Measurements from ENCODE around the gene UGT1A8. TPM values are rescaled to one million over a fixed set of nuclear protein-coding genes. Genes with fewer than 3 reads are reported as not detected.

The UGT1A8 gene
- total and polyA plus RNA-seq, 12 donors: 0.05 TPM; not detected in 11

GRCh38 chr2:233792720-233793119, 175.3 kb downstream of the UGT1A8 start:
- H3K36me3 ChIP-seq (replicated peaks in 1 of 2): no peaks in the 10 kb centered on the region
- WGBS, 4 donors: 84 to 91% (median 88%) methylated on average over 7 of the region's 7 CpGs
- H3K9me3 ChIP-seq (replicated peaks in 1 of 3): no peaks in the 10 kb centered on the region
- no peak overlapping the region for H3K27ac ChIP-seq
- TF ChIP-seq CTCF (IDR thresholded peaks at IDR 0.05) (no peak), POLR2A (IDR thresholded peaks at IDR 0.05) (no peak)
- H3K4me1 ChIP-seq (replicated peaks in 1 of 2): no peaks in the 10 kb centered on the region
- H3K27me3 ChIP-seq: no peaks in the 10 kb centered on the region
- intact Hi-C loops (cut with DNase I): no loop called here
- no peak overlapping the region for H3K4me3 ChIP-seq
- peak in 1 of 7 donors; percentile 4 for DNase-seq

GRCh38 chr2:233793465-233794127, 176.2 kb downstream of the UGT1A8 start:
- Histone ChIP-seq H3K27ac (no peak overlapping the region), H3K4me3 (no peak overlapping the region), H3K36me3 (replicated peaks in 1 of 2) (no peaks in the 10 kb centered on the region), H3K9me3 (replicated peaks in 1 of 3) (no peaks in the 10 kb centered on the region), H3K4me1 (replicated peaks in 1 of 2) (no peaks in the 10 kb centered on the region), H3K27me3 (no peaks in the 10 kb centered on the region)
- DNase-seq: peak in 2 of 7 donors; percentile 1 to 14
- no peak for TF ChIP-seq CTCF (IDR thresholded peaks at IDR 0.05)
- TF ChIP-seq POLR2A (IDR thresholded peaks at IDR 0.05): no peak
- intact Hi-C loops (cut with DNase I): no loop called here
- 82 to 86% (median 84%) methylated on average over 12 to 18 of the region's 18 CpGs for WGBS, 4 donors

GRCh38 chr2:233794128-233794658, 176.8 kb downstream of the UGT1A8 start:
- no peak for TF ChIP-seq POLR2A (IDR thresholded peaks at IDR 0.05)
- TF ChIP-seq CTCF (IDR thresholded peaks at IDR 0.05): no peak
- WGBS, 4 donors: 40 to 79% (median 72%) methylated on average over 5 to 17 of the region's 17 CpGs
- peak in 2 of 7 donors; percentile 4 to 29 for DNase-seq
- Histone ChIP-seq H3K4me1 (replicated peaks in 1 of 2) (no peaks in the 10 kb centered on the region), H3K27ac (no peak overlapping the region), H3K4me3 (no peak overlapping the region), H3K36me3 (replicated peaks in 1 of 2) (no peaks in the 10 kb centered on the region), H3K9me3 (replicated peaks in 1 of 3) (no peaks in the 10 kb centered on the region), H3K27me3 (no peaks in the 10 kb centered on the region)
- intact Hi-C loops (cut with DNase I): no loop called here

GRCh38 chr2:233795735-233796171, 178.3 kb downstream of the UGT1A8 start:
- DNase-seq: peak in 1 of 7 donors; percentile 23
- no peaks in the 10 kb centered on the region for H3K9me3 ChIP-seq (replicated peaks in 1 of 3)

More at GRCh38 chr2:233795735-233796171, 178.3 kb downstream of the UGT1A8 start:
- intact Hi-C loops (cut with DNase I): no loop called here
- TF ChIP-seq POLR2A (IDR thresholded peaks at IDR 0.05) (no peak), CTCF (IDR thresholded peaks at IDR 0.05) (no peak)
- 91 to 96% (median 95%) methylated on average over 8 to 13 of the region's 13 CpGs; no CpG with 5 or more reads in 1 of the 4 donors for WGBS, 4 donors
- H3K27ac ChIP-seq: no peak overlapping the region
- H3K36me3 ChIP-seq (replicated peaks in 1 of 2): no peaks in the 10 kb centered on the region
- H3K4me3 ChIP-seq: no peak overlapping the region
- no peaks in the 10 kb centered on the region for H3K4me1 ChIP-seq (replicated peaks in 1 of 2)
- no peaks in the 10 kb centered on the region for H3K27me3 ChIP-seq

Data from adrenal gland (tissue), 12 donors.